Transverse colon (tissue), 4 donors: Measurements from ENCODE around the gene GPC5.

Experiments
- EP300 ChIP-seq: sonication (generic); formaldehyde crosslinking; IDR thresholded peaks from one replicate; pipeline ENCODE4 v1.6.1; 2017; ENCODE audit warnings: antibody characterized with exemption, low read depth
- POLR2A ChIP-seq: fragments of 450-650 bp; IDR thresholded peaks from one replicate; pipeline ENCODE4 v1.6.1; 2016; ENCODE audit warnings: antibody characterized with exemption, mild to moderate bottlenecking, moderate library complexity
- POLR2AphosphoS5 ChIP-seq, 3 donors: sonication (generic); formaldehyde crosslinking; IDR thresholded peaks; one replicate each; pipeline ENCODE4 v1.6.1; 2016; ENCODE audit warnings: antibody characterized with exemption in 3 of 3
- TF ChIP-seq, protein P1 (sequence below), 5 experiments: fragments of 200-600 bp in 3 of 5; fragments of 450-650 bp in 2 of 5; sonication (generic) in 3 of 5; IDR thresholded peaks; 1 replicate in 2 of 5; 2 replicates in 3 of 5; pipeline ENCODE4 v1.5.1; 2016 to 2017; ENCODE audit warnings: antibody characterized with exemption in 5 of 5, inconsistent platforms in 3 of 5, mild to moderate bottlenecking in 2 of 5, moderate library complexity in 1 of 5

DNA sequence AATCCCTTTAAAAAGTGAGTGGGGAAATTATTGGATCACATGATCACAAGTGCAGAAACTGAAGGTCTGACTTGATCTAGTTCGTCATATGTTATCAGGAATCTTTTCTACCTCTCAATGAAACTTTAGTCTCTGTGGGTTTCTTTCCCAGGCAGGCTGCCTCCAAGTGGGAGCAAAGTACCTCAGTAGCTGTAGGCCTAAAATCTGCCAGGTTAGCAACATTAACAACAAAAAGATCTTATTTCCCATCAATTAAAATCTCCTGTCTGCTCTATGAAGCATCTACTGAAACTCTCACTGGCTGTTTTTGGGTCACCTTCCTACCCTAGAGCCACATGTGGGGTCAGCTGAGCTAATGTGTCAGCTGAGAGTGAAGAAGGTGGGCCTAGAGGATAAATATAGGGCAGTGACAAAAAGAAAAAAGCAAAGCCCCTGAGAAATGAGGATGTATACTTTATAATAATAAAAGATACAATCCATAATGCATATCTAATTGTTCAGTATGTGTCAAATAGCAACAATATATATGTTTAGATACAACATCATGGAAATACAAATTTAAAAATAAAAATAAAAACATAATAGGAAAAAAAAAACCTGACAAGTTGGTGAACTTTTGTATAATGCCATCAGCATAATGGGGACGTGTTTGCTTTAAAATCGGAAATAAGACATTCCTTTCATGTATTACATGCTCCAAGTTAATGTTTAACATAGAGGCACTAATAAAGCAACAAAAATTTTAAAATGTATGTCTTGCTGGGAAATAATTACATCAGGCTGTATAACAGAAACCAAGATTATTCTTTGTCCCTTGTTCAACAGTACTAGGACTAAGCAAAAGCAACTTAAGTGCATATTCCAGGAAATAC is 141.1 kb downstream of the GPC5 start:
- no peak for TF ChIP-seq POLR2AphosphoS5 (IDR thresholded peaks at IDR 0.05)
- TF ChIP-seq, protein P1, sequence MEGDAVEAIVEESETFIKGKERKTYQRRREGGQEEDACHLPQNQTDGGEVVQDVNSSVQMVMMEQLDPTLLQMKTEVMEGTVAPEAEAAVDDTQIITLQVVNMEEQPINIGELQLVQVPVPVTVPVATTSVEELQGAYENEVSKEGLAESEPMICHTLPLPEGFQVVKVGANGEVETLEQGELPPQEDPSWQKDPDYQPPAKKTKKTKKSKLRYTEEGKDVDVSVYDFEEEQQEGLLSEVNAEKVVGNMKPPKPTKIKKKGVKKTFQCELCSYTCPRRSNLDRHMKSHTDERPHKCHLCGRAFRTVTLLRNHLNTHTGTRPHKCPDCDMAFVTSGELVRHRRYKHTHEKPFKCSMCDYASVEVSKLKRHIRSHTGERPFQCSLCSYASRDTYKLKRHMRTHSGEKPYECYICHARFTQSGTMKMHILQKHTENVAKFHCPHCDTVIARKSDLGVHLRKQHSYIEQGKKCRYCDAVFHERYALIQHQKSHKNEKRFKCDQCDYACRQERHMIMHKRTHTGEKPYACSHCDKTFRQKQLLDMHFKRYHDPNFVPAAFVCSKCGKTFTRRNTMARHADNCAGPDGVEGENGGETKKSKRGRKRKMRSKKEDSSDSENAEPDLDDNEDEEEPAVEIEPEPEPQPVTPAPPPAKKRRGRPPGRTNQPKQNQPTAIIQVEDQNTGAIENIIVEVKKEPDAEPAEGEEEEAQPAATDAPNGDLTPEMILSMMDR (IDR thresholded peaks at IDR 0.05) = no peak
- TF ChIP-seq POLR2A = no peak
- no peak for TF ChIP-seq EP300
